GM12875 (cell line): Measurements from ENCODE around the gene TLX1.

Experiments
- H3K4me3 ChIP-seq: one replicate; pipeline ENCODE4 v1.5.1; 2011; ENCODE audit warnings: low read depth, low read length, control low read depth
- TF ChIP-seq, protein P1 (sequence below): IDR thresholded peaks from 2 replicates; pipeline ENCODE4 v1.5.1; 2011; ENCODE audit warnings: low read depth, mild to moderate bottlenecking, control low read depth, inconsistent platforms, low read length, moderate library complexity, borderline replicate concordance; ENCODE audit not compliant: insufficient read depth

TLX1 gene

DNA sequence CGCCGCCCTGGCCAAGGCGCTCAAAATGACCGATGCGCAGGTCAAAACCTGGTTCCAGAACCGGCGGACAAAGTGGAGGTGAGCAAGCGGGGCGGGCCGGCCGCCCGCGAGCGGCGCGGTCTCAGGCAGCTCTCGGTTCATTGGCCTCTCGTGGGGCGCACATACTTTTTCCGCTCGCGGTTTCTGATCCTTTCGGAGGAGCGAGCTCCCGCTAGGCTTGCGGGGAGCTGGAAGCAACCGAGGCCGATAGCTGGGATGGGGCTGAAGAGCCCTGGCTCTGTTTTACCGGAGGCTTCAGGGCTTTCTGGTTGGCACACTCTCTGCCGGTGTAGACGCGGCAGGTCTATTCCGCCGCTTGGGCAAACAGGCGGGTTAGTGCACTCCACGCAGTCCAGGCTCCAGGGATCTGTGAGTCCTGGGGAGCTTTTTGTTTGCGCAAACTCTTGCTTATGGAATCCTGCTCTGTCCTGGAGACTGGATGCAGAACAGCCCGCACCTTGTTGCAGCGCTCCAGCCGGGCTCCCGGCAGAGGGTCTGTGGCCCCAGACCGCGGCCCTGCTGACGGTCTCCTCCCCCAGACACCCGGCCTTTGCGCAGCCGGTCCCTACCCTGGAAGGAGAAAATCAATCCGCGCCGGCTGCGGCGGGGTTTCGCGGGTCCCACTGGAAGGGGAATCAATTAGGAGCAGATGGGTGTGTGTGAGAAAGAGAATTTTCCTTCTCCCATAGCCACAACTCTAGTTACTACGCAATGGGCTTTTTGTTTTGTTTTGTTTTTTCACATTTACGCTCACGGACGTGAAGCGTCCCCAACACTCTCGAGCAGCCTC lies 3.4 kb downstream of the TLX1 start:
- TF ChIP-seq, protein P1, sequence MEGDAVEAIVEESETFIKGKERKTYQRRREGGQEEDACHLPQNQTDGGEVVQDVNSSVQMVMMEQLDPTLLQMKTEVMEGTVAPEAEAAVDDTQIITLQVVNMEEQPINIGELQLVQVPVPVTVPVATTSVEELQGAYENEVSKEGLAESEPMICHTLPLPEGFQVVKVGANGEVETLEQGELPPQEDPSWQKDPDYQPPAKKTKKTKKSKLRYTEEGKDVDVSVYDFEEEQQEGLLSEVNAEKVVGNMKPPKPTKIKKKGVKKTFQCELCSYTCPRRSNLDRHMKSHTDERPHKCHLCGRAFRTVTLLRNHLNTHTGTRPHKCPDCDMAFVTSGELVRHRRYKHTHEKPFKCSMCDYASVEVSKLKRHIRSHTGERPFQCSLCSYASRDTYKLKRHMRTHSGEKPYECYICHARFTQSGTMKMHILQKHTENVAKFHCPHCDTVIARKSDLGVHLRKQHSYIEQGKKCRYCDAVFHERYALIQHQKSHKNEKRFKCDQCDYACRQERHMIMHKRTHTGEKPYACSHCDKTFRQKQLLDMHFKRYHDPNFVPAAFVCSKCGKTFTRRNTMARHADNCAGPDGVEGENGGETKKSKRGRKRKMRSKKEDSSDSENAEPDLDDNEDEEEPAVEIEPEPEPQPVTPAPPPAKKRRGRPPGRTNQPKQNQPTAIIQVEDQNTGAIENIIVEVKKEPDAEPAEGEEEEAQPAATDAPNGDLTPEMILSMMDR = no peak
- no peak overlapping the region for H3K4me3 ChIP-seq

DNA sequence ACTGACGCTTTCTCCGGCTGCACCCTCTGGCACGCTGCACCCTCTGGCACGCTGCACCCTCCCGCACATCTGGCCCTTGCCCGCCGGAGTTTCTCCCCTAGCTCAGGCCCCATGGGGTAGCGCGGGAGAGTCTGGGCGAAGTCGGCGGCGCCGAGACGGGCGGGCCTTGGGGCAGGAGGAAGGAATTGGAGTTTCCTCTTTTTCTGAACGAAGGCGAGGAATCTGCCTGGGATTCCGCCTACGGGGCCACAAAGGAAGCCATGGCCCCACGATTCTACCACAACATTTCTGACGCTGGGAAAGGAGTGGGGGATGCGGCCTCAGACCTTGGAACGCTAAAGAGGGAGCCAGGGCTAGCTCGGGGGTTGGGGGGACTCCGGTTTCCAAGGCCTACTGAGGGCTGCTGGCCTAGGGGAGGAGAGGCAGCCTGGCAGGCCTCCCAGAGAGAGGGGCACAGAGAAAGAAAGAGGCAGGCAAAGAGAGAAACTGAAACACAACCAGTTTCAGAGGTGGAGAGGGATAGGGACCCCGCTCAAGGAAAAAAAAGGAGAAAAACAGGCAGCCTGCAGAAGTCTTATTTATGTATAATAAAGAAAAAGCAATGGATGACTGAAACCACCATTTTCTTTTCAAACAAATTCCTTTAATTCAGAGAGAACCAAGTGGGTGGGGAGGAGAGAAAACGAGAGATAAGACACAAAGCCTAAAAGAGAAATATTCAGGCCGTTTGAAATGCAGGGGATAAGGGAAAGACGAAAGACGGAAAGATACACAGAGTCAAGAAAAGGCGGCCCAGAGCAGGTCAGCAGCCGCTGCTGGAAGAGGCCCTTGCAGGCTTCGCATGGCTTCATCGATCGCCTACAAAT lies 4.3 kb downstream of the TLX1 start:
- TF ChIP-seq, protein P1 = no peak
- H3K4me3 ChIP-seq = no peak overlapping the region

DNA sequence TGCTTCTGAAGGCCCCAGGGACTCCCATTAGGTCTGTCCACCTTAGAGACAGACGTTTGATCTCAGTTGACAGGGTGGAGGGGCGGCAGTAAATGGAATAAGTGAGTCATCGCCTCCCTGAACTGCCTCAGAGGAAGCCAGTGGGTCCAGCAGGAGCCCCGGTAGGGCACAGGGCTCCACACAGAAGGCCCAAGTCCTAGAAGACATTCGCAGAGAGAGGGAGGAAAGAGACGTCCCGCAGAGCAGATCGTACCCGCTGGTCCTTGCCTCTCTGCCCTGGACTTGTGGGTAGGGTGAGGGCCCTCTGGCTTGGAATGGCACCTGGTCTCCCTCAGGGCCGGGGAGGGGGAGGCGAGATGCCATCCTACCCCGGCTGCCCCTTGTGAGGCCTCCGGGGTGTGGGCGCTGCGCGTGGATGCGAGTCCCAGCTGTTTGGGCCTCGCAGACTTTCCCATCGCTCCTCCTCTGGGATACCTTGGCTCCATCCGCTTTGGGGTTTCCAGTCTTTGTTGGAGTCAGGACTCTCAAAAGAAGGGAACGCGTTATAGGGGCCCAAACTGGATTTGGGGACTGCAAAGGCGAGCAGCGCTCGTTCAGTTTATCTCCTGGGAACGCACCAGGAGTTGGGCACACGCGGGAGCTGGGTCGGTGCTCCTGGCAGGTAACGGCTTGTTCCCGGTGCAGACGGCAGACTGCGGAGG lies 5.1 kb downstream of the TLX1 start:
- H3K4me3 ChIP-seq = no peak overlapping the region
- TF ChIP-seq, protein P1 = no peak

DNA sequence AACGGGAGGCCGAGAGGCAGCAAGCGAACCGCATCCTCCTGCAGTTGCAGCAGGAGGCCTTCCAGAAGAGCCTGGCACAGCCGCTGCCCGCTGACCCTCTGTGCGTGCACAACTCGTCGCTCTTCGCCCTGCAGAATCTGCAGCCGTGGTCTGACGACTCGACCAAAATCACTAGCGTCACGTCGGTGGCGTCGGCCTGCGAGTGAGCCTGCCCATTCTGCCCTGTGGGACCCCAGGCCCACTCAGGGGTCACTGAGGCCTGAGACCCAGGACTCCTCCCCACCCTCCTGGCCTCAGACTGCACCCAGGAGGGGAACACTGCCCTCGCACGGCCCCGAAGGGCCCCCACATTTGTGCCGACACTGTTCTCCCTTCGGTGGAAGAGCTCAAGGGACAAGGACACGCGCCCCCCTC lies 5.6 kb downstream of the TLX1 start:
- TF ChIP-seq, protein P1 = no peak
- H3K4me3 ChIP-seq = no peak overlapping the region

DNA sequence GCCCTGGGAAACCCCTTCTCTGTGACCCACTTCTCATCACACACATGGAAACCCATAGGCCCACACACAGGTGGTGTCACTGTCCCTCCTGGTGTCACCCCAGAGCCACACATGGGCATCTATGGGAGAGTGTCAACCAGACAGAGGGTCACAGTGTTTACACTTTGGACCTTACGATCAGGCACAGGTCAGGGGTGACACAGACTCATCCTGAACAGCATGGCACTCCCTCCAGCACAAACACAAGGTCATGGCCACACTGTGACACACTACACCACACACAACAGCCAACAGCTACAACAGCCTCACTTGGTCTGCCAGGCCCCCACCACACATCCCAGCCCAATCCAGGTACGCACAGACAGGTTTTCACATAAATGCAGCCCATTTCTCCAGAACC lies 6.2 kb downstream of the TLX1 start:
- TF ChIP-seq, protein P1 = no peak

DNA sequence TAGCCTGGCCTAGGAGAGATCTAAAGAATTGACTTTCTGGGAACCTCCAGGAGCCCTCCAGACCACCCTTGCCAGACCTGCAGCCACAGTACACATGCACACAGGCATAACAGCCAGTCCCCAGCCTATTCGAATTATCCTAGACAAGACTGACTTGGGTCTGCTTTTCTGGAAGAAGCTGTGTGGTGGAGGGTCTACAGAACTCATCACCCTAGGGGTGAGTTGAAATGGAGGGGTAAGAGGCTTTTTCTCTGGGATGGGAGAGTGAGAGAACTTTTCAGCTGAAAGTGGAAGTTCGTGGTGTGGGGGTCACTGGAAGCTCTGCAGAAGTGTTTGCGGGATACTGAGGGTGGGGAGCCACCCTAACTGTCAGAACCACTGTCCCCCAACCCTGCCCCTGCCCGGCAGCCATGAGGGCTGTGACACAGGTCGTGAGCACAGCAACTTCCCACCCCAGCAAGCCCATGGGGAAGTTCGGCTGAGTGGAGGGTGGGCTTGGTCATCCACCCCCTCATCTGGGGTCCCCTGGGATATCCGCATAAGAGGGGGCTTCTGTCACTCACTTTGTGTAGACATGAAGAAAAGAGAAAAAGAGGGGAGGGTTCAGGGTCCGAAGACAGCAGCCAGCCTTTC lies 7.8 kb downstream of the TLX1 start:
- H3K4me3 ChIP-seq = no peak overlapping the region
- TF ChIP-seq, protein P1 = no peak

More for the DNA sequence above, 6.2 kb downstream of the TLX1 start:
- no peak overlapping the region for H3K4me3 ChIP-seq
